Measurements from ENCODE around the gene PALLD.

The PALLD gene

GRCh38 chr4:168891688-168892087, 394.8 kb downstream of the PALLD start:
- Histone ChIP-seq H3K9me3 (replicated peaks in 1 of 2; ENCODE audit: control insufficient read depth in 2 of 2, insufficient read depth in 1 of 2, low read depth in 1 of 2, low read length in 2 of 2) (peaks cover 0 to 2% of the 10 kb centered on the region in 2 donors), H3K4ac (ENCODE audit: low read length) (no peak overlapping the region), H3K27me3 (ENCODE audit: control insufficient read depth in 3 of 3, insufficient read depth in 3 of 3, low read depth in 1 of 3, low read length in 3 of 3) (no peaks in the 10 kb centered on the region), H3K4me2 (ENCODE audit: insufficient read depth, low read length, poor library complexity, severe bottlenecking) (no peak overlapping the region), H2BK5ac (ENCODE audit: low read length) (no peak overlapping the region), H2AFZ (ENCODE audit: low read length) (no peak overlapping the region), H3K36me3 (replicated peaks in 1 of 2; ENCODE audit: control insufficient read depth in 2 of 2, insufficient read depth in 2 of 2, low read length in 2 of 2) (peaks cover 38 to 95% of the 10 kb centered on the region in 2 donors), H3K4me3 (ENCODE audit: low read length in 2 of 2) (no peak overlapping the region), H4K8ac (ENCODE audit: low read depth, low read length) (no peak overlapping the region), H2BK15ac (ENCODE audit: low read length) (no peak overlapping the region), H3K18ac (ENCODE audit: low read length) (no peak overlapping the region), H2BK120ac (ENCODE audit: low read depth, low read length) (no peak overlapping the region), H3K23ac (ENCODE audit: low read depth, low read length, poor library complexity) (no peak overlapping the region), H3K4me1 (ENCODE audit: control insufficient read depth in 2 of 2, insufficient read depth in 1 of 2, low read depth in 1 of 2, low read length in 2 of 2) (no peaks in the 10 kb centered on the region), H3K27ac (replicated peaks; ENCODE audit: low read length) (no peak overlapping the region), H2AK5ac (ENCODE audit: low read depth, low read length) (no peak overlapping the region), H2BK12ac (ENCODE audit: low read length) (no peak overlapping the region), H3K14ac (ENCODE audit: low read length) (no peak overlapping the region), H3K79me1 (ENCODE audit: low read depth, low read length) (peaks cover 3% of the 10 kb centered on the region), H4K91ac (ENCODE audit: low read depth, low read length, poor library complexity) (no peak overlapping the region), H3K9ac (ENCODE audit: low read depth, low read length, poor library complexity) (no peak overlapping the region)
- DNase-seq (ENCODE audit: low spot score) = no peak
- no CpG with 5 or more reads among the region's 3 CpGs for WGBS, 2 donors (ENCODE audit: extremely low coverage in 2 of 2, insufficient read length in 2 of 2, insufficient replicate concordance in 1 of 2)

GRCh38 chr4:168892475-168892874, 395.6 kb downstream of the PALLD start:
- Histone ChIP-seq H3K14ac (ENCODE audit: low read length) (no peak overlapping the region), H2BK120ac (ENCODE audit: low read depth, low read length) (no peak overlapping the region), H3K27ac (replicated peaks; ENCODE audit: low read length) (no peak overlapping the region), H2BK12ac (ENCODE audit: low read length) (no peak overlapping the region), H3K4me3 (ENCODE audit: low read length in 2 of 2) (no peak overlapping the region), H3K9ac (ENCODE audit: low read depth, low read length, poor library complexity) (no peak overlapping the region), H3K27me3 (ENCODE audit: control insufficient read depth in 3 of 3, insufficient read depth in 3 of 3, low read depth in 1 of 3, low read length in 3 of 3) (no peaks in the 10 kb centered on the region), H4K91ac (ENCODE audit: low read depth, low read length, poor library complexity) (no peak overlapping the region), H4K8ac (ENCODE audit: low read depth, low read length) (no peak overlapping the region), H3K9me3 (replicated peaks in 1 of 2; ENCODE audit: control insufficient read depth in 2 of 2, insufficient read depth in 1 of 2, low read depth in 1 of 2, low read length in 2 of 2) (peaks cover 0 to 2% of the 10 kb centered on the region in 2 donors), H3K18ac (ENCODE audit: low read length) (no peak overlapping the region), H2AK5ac (ENCODE audit: low read depth, low read length) (no peak overlapping the region), H3K23ac (ENCODE audit: low read depth, low read length, poor library complexity) (no peak overlapping the region), H2BK5ac (ENCODE audit: low read length) (no peak overlapping the region), H2BK15ac (ENCODE audit: low read length) (no peak overlapping the region), H3K4me2 (ENCODE audit: insufficient read depth, low read length, poor library complexity, severe bottlenecking) (no peak overlapping the region), H3K4me1 (ENCODE audit: control insufficient read depth in 2 of 2, insufficient read depth in 1 of 2, low read depth in 1 of 2, low read length in 2 of 2) (no peaks in the 10 kb centered on the region), H3K4ac (ENCODE audit: low read length) (no peak overlapping the region), H2AFZ (ENCODE audit: low read length) (no peak overlapping the region), H3K79me1 (ENCODE audit: low read depth, low read length) (peaks cover 3% of the 10 kb centered on the region), H3K36me3 (replicated peaks in 1 of 2; ENCODE audit: control insufficient read depth in 2 of 2, insufficient read depth in 2 of 2, low read length in 2 of 2) (peaks cover 42 to 97% of the 10 kb centered on the region in 2 donors)
- DNase-seq (ENCODE audit: low spot score) = no peak

- no peaks in the 10 kb centered on the region for H3K27me3 ChIP-seq (ENCODE audit: control insufficient read depth in 3 of 3, insufficient read depth in 3 of 3, low read depth in 1 of 3, low read length in 3 of 3)
- WGBS, 2 donors (ENCODE audit: extremely low coverage in 2 of 2, insufficient read length in 2 of 2, insufficient replicate concordance in 1 of 2) = no CpG with 5 or more reads among the region's 2 CpGs
- no peak overlapping the region for H4K91ac ChIP-seq (ENCODE audit: low read depth, low read length, poor library complexity)
- no peak overlapping the region for H2BK120ac ChIP-seq (ENCODE audit: low read depth, low read length)
- no peak overlapping the region for H2BK15ac ChIP-seq (ENCODE audit: low read length)
- H3K9me3 ChIP-seq (replicated peaks in 1 of 2; ENCODE audit: control insufficient read depth in 2 of 2, insufficient read depth in 1 of 2, low read depth in 1 of 2, low read length in 2 of 2) = peaks cover 0 to 2% of the 10 kb centered on the region in 2 donors
- no peak overlapping the region for H4K8ac ChIP-seq (ENCODE audit: low read depth, low read length)
- H2AFZ ChIP-seq (ENCODE audit: low read length) = no peak overlapping the region
- peaks cover 47 to 97% of the 10 kb centered on the region in 2 donors for H3K36me3 ChIP-seq (replicated peaks in 1 of 2; ENCODE audit: control insufficient read depth in 2 of 2, insufficient read depth in 2 of 2, low read length in 2 of 2)
- no peak overlapping the region for H2AK5ac ChIP-seq (ENCODE audit: low read depth, low read length)
- H3K14ac ChIP-seq (ENCODE audit: low read length) = no peak overlapping the region
- no peak overlapping the region for H3K4me3 ChIP-seq (ENCODE audit: low read length in 2 of 2)
- no peak overlapping the region for H3K27ac ChIP-seq (replicated peaks; ENCODE audit: low read length)
- H3K23ac ChIP-seq (ENCODE audit: low read depth, low read length, poor library complexity) = no peak overlapping the region
- no peak overlapping the region for H3K18ac ChIP-seq (ENCODE audit: low read length)
- H3K79me1 ChIP-seq (ENCODE audit: low read depth, low read length) = peaks cover 3% of the 10 kb centered on the region
- DNase-seq (ENCODE audit: low spot score) = no peak
- H2BK5ac ChIP-seq (ENCODE audit: low read length) = no peak overlapping the region
- H3K9ac ChIP-seq (ENCODE audit: low read depth, low read length, poor library complexity) = no peak overlapping the region
- H3K4ac ChIP-seq (ENCODE audit: low read length) = no peak overlapping the region
- H3K4me1 ChIP-seq (ENCODE audit: control insufficient read depth in 2 of 2, insufficient read depth in 1 of 2, low read depth in 1 of 2, low read length in 2 of 2) = no peaks in the 10 kb centered on the region
- no peak overlapping the region for H3K4me2 ChIP-seq (ENCODE audit: insufficient read depth, low read length, poor library complexity, severe bottlenecking)
- no peak overlapping the region for H2BK12ac ChIP-seq (ENCODE audit: low read length)
Observed at GRCh38 chr4:168893205-168893604, 396.4 kb downstream of the PALLD start.

GRCh38 chr4:168893807-168894206, 397.0 kb downstream of the PALLD start:
- Histone ChIP-seq H3K14ac (ENCODE audit: low read length) (no peak overlapping the region), H3K27ac (replicated peaks; ENCODE audit: low read length) (no peak overlapping the region), H4K91ac (ENCODE audit: low read depth, low read length, poor library complexity) (no peak overlapping the region), H3K4ac (ENCODE audit: low read length) (no peak overlapping the region), H2AFZ (ENCODE audit: low read length) (no peak overlapping the region), H3K36me3 (replicated peaks in 1 of 2; ENCODE audit: control insufficient read depth in 2 of 2, insufficient read depth in 2 of 2, low read length in 2 of 2) (peaks cover 47 to 97% of the 10 kb centered on the region in 2 donors), H3K18ac (ENCODE audit: low read length) (no peak overlapping the region), H3K79me1 (ENCODE audit: low read depth, low read length) (peaks cover 2% of the 10 kb centered on the region), H3K27me3 (ENCODE audit: control insufficient read depth in 3 of 3, insufficient read depth in 3 of 3, low read depth in 1 of 3, low read length in 3 of 3) (no peaks in the 10 kb centered on the region), H2BK120ac (ENCODE audit: low read depth, low read length) (no peak overlapping the region), H3K4me2 (ENCODE audit: insufficient read depth, low read length, poor library complexity, severe bottlenecking) (no peak overlapping the region), H3K9me3 (replicated peaks in 1 of 2; ENCODE audit: control insufficient read depth in 2 of 2, insufficient read depth in 1 of 2, low read depth in 1 of 2, low read length in 2 of 2) (peaks cover 0 to 2% of the 10 kb centered on the region in 2 donors), H3K4me1 (ENCODE audit: control insufficient read depth in 2 of 2, insufficient read depth in 1 of 2, low read depth in 1 of 2, low read length in 2 of 2) (no peaks in the 10 kb centered on the region), H2BK15ac (ENCODE audit: low read length) (no peak overlapping the region), H2BK12ac (ENCODE audit: low read length) (no peak overlapping the region), H3K4me3 (ENCODE audit: low read length in 2 of 2) (no peak overlapping the region), H3K23ac (ENCODE audit: low read depth, low read length, poor library complexity) (no peak overlapping the region), H4K8ac (ENCODE audit: low read depth, low read length) (no peak overlapping the region), H2AK5ac (ENCODE audit: low read depth, low read length) (no peak overlapping the region), H2BK5ac (ENCODE audit: low read length) (no peak overlapping the region), H3K9ac (ENCODE audit: low read depth, low read length, poor library complexity) (no peak overlapping the region)
- no CpG with 5 or more reads among the region's 3 CpGs for WGBS, 2 donors (ENCODE audit: extremely low coverage in 2 of 2, insufficient read length in 2 of 2, insufficient replicate concordance in 1 of 2)
- DNase-seq (ENCODE audit: low spot score) = no peak

All from neuronal stem cell (in vitro differentiated cells).